Dendritic cell treated with granulocyte-macrophage colony-stimulating factor and Interleukin-4, amounts not matched to agents 40 ng/mL and 50 ng/mL, for 4 days (primary cell): Measurements from ENCODE around the gene DIP2A.
"Not testable (repeated sequence)": the region's sequence is repeated elsewhere in the genome, so short reads cannot be mapped to it uniquely, and the experiment has no call there.

Experiments used
- H3K27ac Mint-ChIP-seq: one replicate; pipeline ENCODE4 v1.8.0; 2022; ENCODE audit warnings: mild to moderate bottlenecking, mixed read lengths
- H3K27me3 Mint-ChIP-seq: one replicate; pipeline ENCODE4 v1.8.0; 2022; ENCODE audit warnings: mild to moderate bottlenecking, mixed read lengths
- H3K36me3 Mint-ChIP-seq: one replicate; pipeline ENCODE4 v1.8.0; 2022; ENCODE audit warnings: low read depth, mixed read lengths
- H3K4me1 Mint-ChIP-seq: one replicate; pipeline ENCODE4 v1.8.0; 2022; ENCODE audit warnings: low read depth, mixed read lengths
- H3K4me3 Mint-ChIP-seq: one replicate; pipeline ENCODE4 v1.8.0; 2022; ENCODE audit warnings: mild to moderate bottlenecking, moderate library complexity, mixed read lengths
- H3K9me3 Mint-ChIP-seq: one replicate; pipeline ENCODE4 v1.8.0; 2022; ENCODE audit warnings: mixed read lengths
- intact Hi-C: fragments of 100-400 bp; cut with micrococcal nuclease; formaldehyde crosslinking; loops from one replicate; pipeline ENCODE4 v1.15.0; 2022

Gene DIP2A

DNA sequence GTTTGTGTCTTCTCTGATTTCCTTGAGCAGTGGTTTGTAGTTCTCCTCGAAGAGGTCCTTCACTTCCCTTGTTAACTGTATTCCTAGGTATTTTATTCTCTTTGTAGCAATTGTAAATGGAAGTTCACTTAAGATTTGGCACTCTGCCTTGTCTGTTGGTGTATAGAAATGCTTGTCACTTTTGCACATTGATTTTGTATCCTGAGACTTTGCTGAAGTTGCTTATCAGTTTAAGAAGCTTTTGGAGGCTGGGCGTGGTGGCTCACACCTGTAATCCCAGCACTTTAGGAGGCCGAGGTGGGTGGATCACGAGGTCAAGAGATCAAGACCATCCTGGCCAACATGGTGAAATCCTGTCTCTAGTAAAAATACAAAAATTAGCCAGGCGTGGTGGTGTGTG is 119.1 kb downstream of the DIP2A start:
- H3K36me3 Mint-ChIP-seq, result peaks cover 50% of the 10 kb centered on the region
- H3K27me3 Mint-ChIP-seq, intact Hi-C loops, H3K4me3 Mint-ChIP-seq, H3K27ac Mint-ChIP-seq: not testable (repeated sequence)
- H3K9me3 Mint-ChIP-seq, result peaks cover 64% of the 10 kb centered on the region
- H3K4me1 Mint-ChIP-seq, result peaks cover 14% of the 10 kb centered on the region

DNA sequence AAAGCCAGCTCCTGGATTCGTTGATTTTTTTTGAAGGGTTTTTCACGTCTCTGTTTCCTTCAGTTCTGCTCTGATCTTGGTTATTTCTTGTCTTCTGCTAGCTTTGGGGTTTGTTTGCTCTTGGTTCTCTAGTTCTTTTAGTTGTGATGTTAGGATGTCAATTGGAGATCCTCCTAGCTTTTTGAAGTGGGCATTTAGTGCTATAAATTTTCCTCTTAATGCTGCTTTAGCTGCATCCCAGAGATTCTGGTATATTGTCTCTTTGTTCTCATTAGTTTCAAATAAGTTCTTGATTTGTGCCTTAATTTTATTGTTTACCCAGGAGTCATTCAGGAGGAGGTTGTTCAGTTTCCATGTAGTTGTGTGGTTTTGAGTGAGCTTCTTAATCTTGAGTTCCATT is 120.7 kb downstream of the DIP2A start:
- H3K27me3 Mint-ChIP-seq, H3K4me1 Mint-ChIP-seq, H3K4me3 Mint-ChIP-seq, intact Hi-C loops, H3K27ac Mint-ChIP-seq: not testable (repeated sequence)
- H3K36me3 Mint-ChIP-seq, result peaks cover 43% of the 10 kb centered on the region
- H3K9me3 Mint-ChIP-seq, result peaks cover 68% of the 10 kb centered on the region

GRCh38 chr21:46581780-46582307 is 123.2 kb downstream of the DIP2A start:
- H3K36me3 Mint-ChIP-seq, result peaks cover 43% of the 10 kb centered on the region
- H3K4me3 Mint-ChIP-seq, result no peak overlapping the region
- peaks cover 7% of the 10 kb centered on the region for H3K27me3 Mint-ChIP-seq
- H3K9me3 Mint-ChIP-seq, result peaks cover 89% of the 10 kb centered on the region
- H3K27ac Mint-ChIP-seq, result no peak overlapping the region
- intact Hi-C loops, result no loop called here
- H3K4me1 Mint-ChIP-seq, result no peaks in the 10 kb centered on the region

- Mint-ChIP-seq H3K36me3 (peaks cover 24% of the 10 kb centered on the region), H3K4me3 (no peak overlapping the region), H3K9me3 (peaks cover 88% of the 10 kb centered on the region), H3K4me1 (no peaks in the 10 kb centered on the region), H3K27me3 (peaks cover 10% of the 10 kb centered on the region), H3K27ac (no peak overlapping the region)
- intact Hi-C loops, result no loop called here
Measured at GRCh38 chr21:46585191-46585953, 126.7 kb downstream of the DIP2A start.

- no peak overlapping the region for H3K4me3 Mint-ChIP-seq
Measured at GRCh38 chr21:46594276-46594675, 135.6 kb downstream of the DIP2A start.

DNA sequence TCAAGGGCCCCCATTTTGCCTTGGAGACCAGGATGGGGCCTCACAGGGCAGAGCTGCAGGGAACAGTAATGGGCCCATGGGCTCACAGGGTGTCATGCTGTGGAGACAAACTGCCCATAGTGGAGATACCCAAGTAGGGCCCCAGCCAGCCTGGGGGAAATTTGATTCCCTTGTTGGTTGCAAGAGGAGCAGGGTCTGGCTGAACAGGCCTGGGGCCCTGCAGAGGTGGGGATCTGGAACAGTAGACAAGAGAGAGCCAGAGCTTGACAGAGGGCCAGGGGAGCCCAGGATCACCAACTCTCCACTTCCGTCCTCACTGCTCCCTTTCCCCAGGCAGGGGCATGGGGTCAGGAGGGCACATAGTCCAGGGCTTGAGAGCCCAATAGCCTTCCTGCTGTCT is 137.5 kb downstream of the DIP2A start:
- H3K27me3 Mint-ChIP-seq, result peaks cover 1% of the 10 kb centered on the region

More at GRCh38 chr21:46594276-46594675, 135.6 kb downstream of the DIP2A start:
- Mint-ChIP-seq H3K36me3 (no peaks in the 10 kb centered on the region), H3K27ac (no peak overlapping the region), H3K9me3 (peaks cover 58% of the 10 kb centered on the region), H3K27me3 (peaks cover 4% of the 10 kb centered on the region), H3K4me1 (no peaks in the 10 kb centered on the region)
- intact Hi-C loops, result no loop called here

DNA sequence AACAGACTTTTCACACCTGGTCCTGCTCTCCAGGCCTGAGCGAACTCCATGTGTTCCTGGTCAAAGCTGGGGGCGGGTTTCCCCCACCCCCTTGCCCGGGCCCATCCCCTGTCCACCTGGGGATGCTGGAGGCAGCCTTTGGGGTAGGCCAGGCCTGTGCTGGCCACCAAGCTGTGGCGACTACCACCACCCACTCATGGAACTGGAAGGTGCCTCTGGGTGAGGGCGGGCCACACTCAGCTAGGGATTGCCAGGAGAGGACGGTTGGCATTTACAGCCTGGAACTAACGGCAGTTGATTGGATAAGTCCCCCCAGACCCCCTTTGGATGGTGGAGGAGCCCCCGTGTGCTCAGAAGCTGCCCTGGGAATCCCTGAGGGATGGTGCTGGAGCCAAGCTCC is 138.3 kb downstream of the DIP2A start:
- peaks cover 1% of the 10 kb centered on the region for H3K27me3 Mint-ChIP-seq

More for the DNA sequence above, 137.5 kb downstream of the DIP2A start:
- no peak overlapping the region for H3K27ac Mint-ChIP-seq
- H3K36me3 Mint-ChIP-seq, result no peaks in the 10 kb centered on the region
- H3K4me1 Mint-ChIP-seq, result peaks cover 1% of the 10 kb centered on the region
- intact Hi-C loops, result no loop called here
- no peak overlapping the region for H3K4me3 Mint-ChIP-seq
- H3K9me3 Mint-ChIP-seq, result peaks cover 39% of the 10 kb centered on the region

GRCh38 chr21:46597896-46598343 is 139.2 kb downstream of the DIP2A start:
- intact Hi-C loops, result no loop called here
- no peaks in the 10 kb centered on the region for H3K36me3 Mint-ChIP-seq
- H3K9me3 Mint-ChIP-seq, result peaks cover 27% of the 10 kb centered on the region
- H3K27ac Mint-ChIP-seq, result no peak overlapping the region
- no peak overlapping the region for H3K4me3 Mint-ChIP-seq
- peaks cover 1% of the 10 kb centered on the region for H3K27me3 Mint-ChIP-seq
- H3K4me1 Mint-ChIP-seq, result peaks cover 18% of the 10 kb centered on the region

More for the DNA sequence above, 138.3 kb downstream of the DIP2A start:
- intact Hi-C loops, result no loop called here
- Mint-ChIP-seq H3K9me3 (peaks cover 32% of the 10 kb centered on the region), H3K4me3 (no peak overlapping the region), H3K27ac (no peak overlapping the region), H3K4me1 (peaks cover 10% of the 10 kb centered on the region), H3K36me3 (no peaks in the 10 kb centered on the region)

DNA sequence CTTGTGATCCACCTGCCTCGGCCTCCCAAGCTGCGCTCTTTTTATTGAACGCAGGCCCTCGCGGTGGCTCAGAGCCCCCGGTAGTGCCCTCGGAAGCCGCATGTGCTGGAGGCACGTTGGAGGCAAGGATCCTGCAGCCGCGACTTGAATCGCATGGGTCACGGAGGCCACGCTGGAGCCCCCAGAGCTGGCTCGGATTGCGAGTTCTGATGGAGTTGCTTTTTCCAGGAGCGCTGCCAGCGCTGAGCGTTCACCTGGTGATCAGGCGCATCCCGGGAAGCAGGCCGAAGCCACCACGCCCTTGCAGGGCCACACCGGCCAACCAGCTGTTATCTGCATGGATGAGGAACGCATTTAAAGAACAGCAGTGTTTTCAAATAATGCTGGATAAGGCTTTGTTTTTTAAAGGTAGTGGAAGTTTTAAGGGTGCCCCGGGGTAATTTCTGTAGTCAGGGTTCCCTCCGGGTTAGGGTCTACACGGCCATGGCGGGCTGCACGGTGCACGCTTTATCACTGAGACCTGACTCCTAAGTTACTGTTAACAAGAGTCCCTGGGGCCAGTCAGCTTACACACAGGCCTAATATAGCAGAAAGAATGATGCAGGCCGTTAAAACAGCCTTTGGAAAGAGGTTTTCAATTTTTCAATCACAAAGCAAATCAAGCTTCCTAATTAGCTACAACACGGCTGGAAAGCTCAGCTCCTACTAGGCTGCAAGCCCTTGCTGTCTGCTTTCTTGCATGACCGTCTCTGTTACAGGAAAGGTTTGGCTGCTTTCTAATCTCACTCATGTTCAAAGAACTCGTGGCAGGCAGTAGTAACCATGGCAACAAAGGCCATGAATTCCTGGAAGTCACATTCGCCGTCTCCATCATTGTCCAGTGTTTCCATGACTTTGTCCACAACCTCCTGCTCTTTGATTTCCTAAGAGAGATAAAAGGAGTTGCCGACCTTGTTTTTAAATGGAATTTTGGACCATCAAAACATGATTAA is 140.2 kb downstream of the DIP2A start:
- H3K4me1 Mint-ChIP-seq, result peaks cover 18% of the 10 kb centered on the region
- H3K36me3 Mint-ChIP-seq, result no peaks in the 10 kb centered on the region
- peaks cover 18% of the 10 kb centered on the region for H3K9me3 Mint-ChIP-seq
- intact Hi-C loops, result no loop called here
- no peaks in the 10 kb centered on the region for H3K27me3 Mint-ChIP-seq
- no peak overlapping the region for H3K27ac Mint-ChIP-seq
- H3K4me3 Mint-ChIP-seq, result no peak overlapping the region

GRCh38 chr21:46600305-46600704 is 141.6 kb downstream of the DIP2A start:
- H3K36me3 Mint-ChIP-seq, result no peaks in the 10 kb centered on the region
- H3K9me3 Mint-ChIP-seq, result peaks cover 4% of the 10 kb centered on the region
- H3K27me3 Mint-ChIP-seq, result no peaks in the 10 kb centered on the region
- intact Hi-C loops, result no loop called here
- no peak overlapping the region for H3K27ac Mint-ChIP-seq
- H3K4me3 Mint-ChIP-seq, result no peak overlapping the region
- H3K4me1 Mint-ChIP-seq, result peaks cover 30% of the 10 kb centered on the region

- Mint-ChIP-seq H3K27me3 (no peaks in the 10 kb centered on the region), H3K9me3 (no peaks in the 10 kb centered on the region), H3K27ac (no peak overlapping the region), H3K36me3 (no peaks in the 10 kb centered on the region), H3K4me1 (peaks cover 37% of the 10 kb centered on the region), H3K4me3 (no peak overlapping the region)
- intact Hi-C loops, result no loop called here
Measured at GRCh38 chr21:46600978-46601377, 142.3 kb downstream of the DIP2A start.

GRCh38 chr21:46603228-46603627 is 144.5 kb downstream of the DIP2A start:
- Mint-ChIP-seq H3K9me3 (no peaks in the 10 kb centered on the region), H3K36me3 (no peaks in the 10 kb centered on the region), H3K4me1 (peaks cover 58% of the 10 kb centered on the region), H3K27ac (no peak overlapping the region), H3K27me3 (no peaks in the 10 kb centered on the region), H3K4me3 (no peak overlapping the region)
- intact Hi-C loops, result no loop called here

GRCh38 chr21:46604329-46604974 is 145.8 kb downstream of the DIP2A start:
- H3K27me3 Mint-ChIP-seq, result no peaks in the 10 kb centered on the region
- no peaks in the 10 kb centered on the region for H3K9me3 Mint-ChIP-seq
- H3K4me1 Mint-ChIP-seq, result peaks cover 58% of the 10 kb centered on the region
- peak overlapping the region; percentile 55 for H3K4me3 Mint-ChIP-seq
- intact Hi-C loops, result no loop called here
- H3K27ac Mint-ChIP-seq, result peak overlapping the region; percentile 92
- H3K36me3 Mint-ChIP-seq, result no peaks in the 10 kb centered on the region
